Fibroblast of lung (primary cell): ENCODE measurements around the gene AACS.

Experiments
- CTCF ChIP-seq, 2 donors: IDR thresholded peaks in 1 of 2; conservative IDR thresholded peaks in 1 of 2; 1 replicate in 1 of 2; 2 replicates in 1 of 2; pipeline ENCODE4 v1.5.1; 2011 to 2012; ENCODE audit warnings: low read length in 2 of 2, control low read depth in 1 of 2, inconsistent platforms in 1 of 2, low read depth in 1 of 2, mild to moderate bottlenecking in 1 of 2
- EZH2 ChIP-seq: IDR thresholded peaks from 2 replicates; pipeline ENCODE4 v1.5.1; 2012; ENCODE audit warnings: low read length, control low read depth, mild to moderate bottlenecking; ENCODE audit errors: missing control alignments

GRCh38 chr12:125135906-125136305 lies 70.7 kb downstream of the AACS start:
- no peak for TF ChIP-seq EZH2
- TF ChIP-seq CTCF (conservative IDR thresholded peaks at IDR 0.05 in 1 of 2, IDR thresholded peaks at IDR 0.05 in 1 of 2; ENCODE audit: low read depth in 1 of 2, low read length in 2 of 2): no peak
